Endothelial cell of umbilical vein (primary cell): ENCODE data around the gene EIF4G2. TPM values are rescaled to one million over a fixed set of nuclear protein-coding genes. Genes with fewer than 3 reads are reported as not detected.

Experiments used
- BruUV-seq: library from RNA; stranded (reverse); fragments of 400-500 nt; replicated peaks from 2 replicates; lab custom pipeline; 2021; lab: Mats Ljungman, UMichigan
- CTCF ChIA-PET: fragments of 300-600, 350-600 bp; sonication (Branson Sonifier 250); formaldehyde crosslinking; loops from one replicate; lab custom pipeline; 2021; ENCODE audit warnings: antibody characterized with exemption, inconsistent platforms; lab: Charles Lee
- POLR2A ChIA-PET: fragments of 300-600, 350-600 bp; sonication (Branson Sonifier 250); formaldehyde crosslinking; loops from one replicate; lab custom pipeline; 2021; ENCODE audit warnings: antibody characterized with exemption, inconsistent platforms; lab: Charles Lee
- DNase-seq: peaks from one replicate; pipeline ENCODE4 v3.0.0-alpha.2; 2011; ENCODE audit warnings: low read depth, low spot score
- FAIRE-seq: peaks from 2 replicates; lab custom pipeline; 2011; peaks lifted over from hg19 to GRCh38; lab: Jason Lieb, UNC
- H2AFZ ChIP-seq: 2 replicates; pipeline ENCODE4 v1.6.0; 2012; ENCODE audit warnings: low read depth, low read length, control low read depth, inconsistent platforms
- H3K27ac ChIP-seq: 2 replicates; pipeline ENCODE4 v1.5.1; 2011; ENCODE audit warnings: low read depth, mild to moderate bottlenecking, control low read depth, low read length, moderate library complexity; ENCODE audit not compliant: insufficient read depth
- H3K27me3 ChIP-seq, 2 experiments: 2 replicates each; pipeline versions ENCODE4 v1.6.0 to v1.6.1; 2011; ENCODE audit warnings: low read length in 2 of 2, mixed read lengths in 1 of 2; ENCODE audit not compliant: control insufficient read depth in 2 of 2, insufficient read depth in 2 of 2
- H3K36me3 ChIP-seq, 2 experiments: 2 replicates in 1 of 2; 3 replicates in 1 of 2; pipeline ENCODE4 v1.5.1; 2011; ENCODE audit warnings: low read length in 2 of 2, mild to moderate bottlenecking in 1 of 2, moderate library complexity in 1 of 2; ENCODE audit not compliant: control insufficient read depth in 2 of 2, insufficient read depth in 2 of 2; ENCODE audit errors: extremely low read depth in 1 of 2
- H3K4me1 ChIP-seq: 3 replicates; pipeline ENCODE4 v1.5.1; 2011; ENCODE audit warnings: mild to moderate bottlenecking, low read length; ENCODE audit not compliant: control insufficient read depth, insufficient read depth; ENCODE audit errors: extremely low read depth
- H3K4me2 ChIP-seq: 2 replicates; pipeline ENCODE4 v1.6.1; 2011; ENCODE audit warnings: low read length, control low read depth, mixed read lengths; ENCODE audit not compliant: insufficient read depth
- H3K4me3 ChIP-seq, 3 experiments: fragments of 200-600 bp in 1 of 3; sonication (generic), shearing (Covaris generic) in 1 of 3; replicated peaks in 1 of 3; 2 replicates each; pipeline ENCODE4 v1.5.1; 2011 to 2016; ENCODE audit warnings: control low read depth in 3 of 3, low read length in 3 of 3, mild to moderate bottlenecking in 2 of 3, inconsistent platforms in 1 of 3, low read depth in 1 of 3, moderate library complexity in 1 of 3; ENCODE audit not compliant: insufficient read depth in 1 of 3
- H3K79me2 ChIP-seq: 2 replicates; pipeline ENCODE4 v1.6.0; 2012; ENCODE audit warnings: low read length, inconsistent platforms; ENCODE audit not compliant: control insufficient read depth, insufficient read depth
- H3K9ac ChIP-seq: replicated peaks from 2 replicates; pipeline ENCODE3; 2011; ENCODE audit warnings: low read length, control low read depth; ENCODE audit not compliant: insufficient read depth; ENCODE audit errors: extremely low read depth
- H3K9me1 ChIP-seq: replicated peaks from 3 replicates; pipeline ENCODE4 v1.6.0; 2011; ENCODE audit warnings: mild to moderate bottlenecking, low read length; ENCODE audit not compliant: control insufficient read depth, insufficient read depth; ENCODE audit errors: extremely low read depth
- H3K9me3 ChIP-seq: replicated peaks from 2 replicates; pipeline ENCODE4 v1.5.1; 2012; ENCODE audit warnings: low read length, inconsistent platforms; ENCODE audit not compliant: control insufficient read depth, insufficient read depth
- H4K20me1 ChIP-seq: replicated peaks from 2 replicates; pipeline ENCODE3; 2011; ENCODE audit warnings: mild to moderate bottlenecking, low read length; ENCODE audit not compliant: control insufficient read depth, insufficient read depth; ENCODE audit errors: extremely low read depth
- EZH2 ChIP-seq: IDR thresholded peaks from 2 replicates; pipeline ENCODE4 v1.6.1; 2012; ENCODE audit warnings: borderline replicate concordance, low read depth, mild to moderate bottlenecking, moderate library complexity, low read length, inconsistent platforms; ENCODE audit not compliant: severe bottlenecking
- FOS ChIP-seq: IDR thresholded peaks from 2 replicates; pipeline ENCODE4 v1.6.1; 2011; ENCODE audit warnings: mild to moderate bottlenecking, low read length, moderate library complexity, borderline replicate concordance; ENCODE audit not compliant: insufficient read depth
- GATA2 ChIP-seq: IDR thresholded peaks from 2 replicates; pipeline ENCODE4 v1.7.0; 2011; ENCODE audit warnings: low read depth, mild to moderate bottlenecking, moderate library complexity, mixed read lengths, low read length; ENCODE audit not compliant: insufficient read length, insufficient read depth
- JUN ChIP-seq: IDR thresholded peaks from 2 replicates; pipeline ENCODE4 v1.6.1; 2011; ENCODE audit warnings: borderline replicate concordance, low read depth; ENCODE audit not compliant: insufficient read length, insufficient read depth
- MAX ChIP-seq: IDR thresholded peaks from 2 replicates; pipeline ENCODE4 v1.6.1; 2011; ENCODE audit not compliant: insufficient read depth, insufficient read length
- MYC ChIP-seq: IDR thresholded peaks from one replicate; pipeline ENCODE4 v1.6.1; 2011; ENCODE audit warnings: mild to moderate bottlenecking, low read depth, low read length
- POLR2A ChIP-seq: IDR thresholded peaks from 2 replicates; pipeline ENCODE4 v1.6.1; 2012; ENCODE audit warnings: low read depth, mild to moderate bottlenecking, control low read depth, low read length
- POLR2AphosphoS5 ChIP-seq: IDR thresholded peaks from 2 replicates; pipeline ENCODE4 v1.6.1; 2012; ENCODE audit warnings: low read depth, mild to moderate bottlenecking, control low read depth, low read length, moderate library complexity; ENCODE audit not compliant: insufficient read depth
- dilution Hi-C: fragments of 300-500 bp; cut with MboI; formaldehyde crosslinking; loops from one replicate; pipeline ENCODE4 v1.15.0; 2019; ENCODE audit warnings: low sequenced_read_pairs; ENCODE audit not compliant: extremely low pct_ligation_motif_present
- intact Hi-C: fragments of 100-400 bp; cut with micrococcal nuclease; formaldehyde crosslinking; loops from one replicate; pipeline ENCODE4 v1.10.0; 2022
- polyA plus RNA-seq, 4 experiments: library from polyadenylated mRNA; depleted of rRNA in 3 of 4; stranded (reverse) in 3 of 4; unstranded in 1 of 4; fragments of >200 nt; gene quantifications; 2 replicates each; pipeline versions ENCODE4 v1.2.1 to v1.2.3, GENCODE V29; 2011 to 2012; ENCODE audit warnings: missing spikeins in 1 of 4
- total RNA-seq: library from RNA; stranded (reverse); gene quantifications from 2 replicates; pipeline ENCODE4 v1.2.3, GENCODE V29; 2021
- TF ChIP-seq, protein P1 (sequence below), 2 donors: IDR thresholded peaks; 1 replicate in 1 of 2; 2 replicates in 1 of 2; pipeline ENCODE4 v1.5.1; 2011; ENCODE audit warnings: low read length in 2 of 2, mild to moderate bottlenecking in 2 of 2, moderate library complexity in 2 of 2, control low read depth in 1 of 2, inconsistent platforms in 1 of 2, low read depth in 1 of 2; ENCODE audit not compliant: insufficient read depth in 1 of 2; ENCODE audit errors: extremely low read depth in 1 of 2

Gene EIF4G2
- total and polyA plus RNA-seq, 2 donors (not counting 3 experiments of a cell fraction or from before 2014, with no cell fraction given), result 382 to 1,194 TPM

GRCh38 chr11:10777393-10777793 is 31.3 kb downstream of the EIF4G2 start:
- BruUV-seq, result no TSS peak
- no peak overlapping the region for H3K9ac ChIP-seq
- H3K9me1 ChIP-seq, result no peaks in the 10 kb centered on the region
- peaks cover 16 to 38% of the 10 kb centered on the region in 2 experiments for H3K36me3 ChIP-seq
- no peak overlapping the region for H3K4me2 ChIP-seq
- no peak overlapping the region for H2AFZ ChIP-seq
- dilution Hi-C loops (no loop called here), intact Hi-C loops (no loop called here)
- no peak overlapping the region for H3K4me3 ChIP-seq
- no peaks in the 10 kb centered on the region for H3K9me3 ChIP-seq
- ChIA-PET POLR2A (no interaction called here), CTCF (no interaction called here)
- no peak for TF ChIP-seq GATA2
- TF ChIP-seq FOS, result no peak
- no peak for TF ChIP-seq POLR2A
- no peak for TF ChIP-seq MAX
- no peak for TF ChIP-seq EZH2
- TF ChIP-seq POLR2AphosphoS5, result no peak
- TF ChIP-seq, protein P1, sequence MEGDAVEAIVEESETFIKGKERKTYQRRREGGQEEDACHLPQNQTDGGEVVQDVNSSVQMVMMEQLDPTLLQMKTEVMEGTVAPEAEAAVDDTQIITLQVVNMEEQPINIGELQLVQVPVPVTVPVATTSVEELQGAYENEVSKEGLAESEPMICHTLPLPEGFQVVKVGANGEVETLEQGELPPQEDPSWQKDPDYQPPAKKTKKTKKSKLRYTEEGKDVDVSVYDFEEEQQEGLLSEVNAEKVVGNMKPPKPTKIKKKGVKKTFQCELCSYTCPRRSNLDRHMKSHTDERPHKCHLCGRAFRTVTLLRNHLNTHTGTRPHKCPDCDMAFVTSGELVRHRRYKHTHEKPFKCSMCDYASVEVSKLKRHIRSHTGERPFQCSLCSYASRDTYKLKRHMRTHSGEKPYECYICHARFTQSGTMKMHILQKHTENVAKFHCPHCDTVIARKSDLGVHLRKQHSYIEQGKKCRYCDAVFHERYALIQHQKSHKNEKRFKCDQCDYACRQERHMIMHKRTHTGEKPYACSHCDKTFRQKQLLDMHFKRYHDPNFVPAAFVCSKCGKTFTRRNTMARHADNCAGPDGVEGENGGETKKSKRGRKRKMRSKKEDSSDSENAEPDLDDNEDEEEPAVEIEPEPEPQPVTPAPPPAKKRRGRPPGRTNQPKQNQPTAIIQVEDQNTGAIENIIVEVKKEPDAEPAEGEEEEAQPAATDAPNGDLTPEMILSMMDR (IDR thresholded peaks at IDR 0.05; ENCODE audit: extremely low read depth in 1 of 2, insufficient read depth in 1 of 2, low read depth in 1 of 2, low read length in 2 of 2), result no peak
- no peak for TF ChIP-seq MYC
- no peak for TF ChIP-seq JUN
- no peaks in the 10 kb centered on the region for H3K79me2 ChIP-seq
- H3K27ac ChIP-seq, result no peak overlapping the region
- no peak for FAIRE-seq
- no peaks in the 10 kb centered on the region for H3K27me3 ChIP-seq
- no peaks in the 10 kb centered on the region for H4K20me1 ChIP-seq
- no peak for DNase-seq
- H3K4me1 ChIP-seq, result no peaks in the 10 kb centered on the region
